AG08396 (cell line): ENCODE data around the gene NT5C3A.
"Not testable (repeated sequence)": the region's sequence is repeated elsewhere in the genome, so short reads cannot be mapped to it uniquely, and the experiment has no call there.

ENCODE experiments used
- DNase-seq: peaks from one replicate; pipeline ENCODE4 v3.0.0; 2012; ENCODE audit warnings: low spot score, mixed read lengths

The NT5C3A gene

GRCh38 chr7:33062023-33062781 lies at the start of gene NT5C3A:
NT5C3A (minus strand) TSS chr7:33062776; CDS start chr7:33062705, 71 bp downstream.
- peak; percentile 63 for DNase-seq

GRCh38 chr7:33111614-33112013 lies 49.0 kb upstream of the NT5C3A start:
- DNase-seq = no peak

DNA sequence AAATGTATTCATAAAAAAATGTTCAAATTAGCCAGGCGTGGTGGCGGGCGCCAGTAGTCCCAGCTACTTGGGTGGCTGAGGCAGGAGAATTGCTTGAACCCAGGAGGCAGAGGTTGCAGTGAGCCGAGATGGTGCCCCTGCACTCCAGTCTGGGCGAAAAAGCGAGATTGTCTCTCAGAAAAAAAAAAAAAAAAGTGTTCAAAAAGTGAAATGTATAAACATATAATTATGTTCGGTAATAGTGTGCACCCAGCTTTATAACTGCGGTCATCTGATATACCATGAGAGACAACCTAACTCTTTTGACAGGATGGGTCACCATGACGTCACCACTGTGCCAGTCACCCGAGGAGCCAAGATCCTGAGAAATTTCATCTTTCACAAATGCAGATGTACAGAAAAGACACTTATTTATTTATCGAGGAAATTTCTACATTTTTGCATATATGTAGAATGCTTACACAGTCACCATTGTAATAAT lies 47.2 kb upstream of the NT5C3A start:
- DNase-seq = no peak

- DNase-seq = peak; percentile 90
These were observed 46.6 kb upstream of the NT5C3A start, which contains the start of gene RP9 for GRCh38 chr7:33109005-33109757. RP9 (minus strand) TSS chr7:33109404; CDS start chr7:33109372, 32 bp downstream.

GRCh38 chr7:33108554-33109004 lies 46.0 kb upstream of the NT5C3A start:
- DNase-seq = peak; percentile 18

DNA sequence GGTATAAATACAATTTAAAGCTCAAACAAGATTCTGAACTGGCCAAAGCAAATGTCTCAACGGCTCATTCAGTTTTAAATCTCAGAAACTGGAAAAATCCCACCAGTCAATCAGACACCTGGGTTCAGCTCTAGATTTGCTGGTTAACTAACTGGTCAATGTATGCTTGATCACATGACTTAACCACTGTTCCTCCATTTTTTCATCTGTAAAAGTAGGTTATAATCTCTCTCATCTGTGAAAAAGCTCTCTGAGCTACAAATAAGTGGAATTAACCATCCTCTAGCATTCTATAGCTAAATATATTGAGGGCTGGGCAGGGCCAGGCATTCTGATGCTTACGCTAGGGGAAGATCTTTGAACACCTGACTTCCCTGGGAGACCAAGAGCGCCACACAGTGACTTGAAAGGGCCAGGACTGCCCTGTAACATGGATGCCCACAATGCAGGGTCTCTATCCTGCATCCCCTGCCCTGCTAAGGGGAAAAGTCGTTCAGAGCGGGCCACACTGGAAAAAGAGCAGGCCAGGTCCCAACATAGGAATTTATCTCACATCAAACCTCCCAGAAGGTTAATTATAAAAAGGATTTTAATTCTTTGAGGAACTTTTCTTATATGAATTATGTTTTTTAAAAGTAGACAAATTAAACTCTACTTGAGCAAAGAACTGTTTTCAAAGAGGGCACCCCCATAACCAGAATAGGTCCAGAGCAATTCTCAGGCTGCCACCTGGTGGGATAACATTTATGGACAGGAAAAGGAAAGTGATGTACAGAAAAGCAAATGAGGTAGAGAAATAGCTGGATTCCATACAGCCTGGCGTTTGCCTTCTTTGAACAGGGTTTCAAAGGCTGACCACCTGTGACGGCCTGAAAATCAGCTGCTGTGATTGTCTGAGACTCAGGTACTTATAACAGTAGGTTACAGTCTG lies 44.8 kb upstream of the NT5C3A start:
- DNase-seq = peak; percentile 29

GRCh38 chr7:33101906-33102305 lies 39.3 kb upstream of the NT5C3A start:
- no peak for DNase-seq

DNA sequence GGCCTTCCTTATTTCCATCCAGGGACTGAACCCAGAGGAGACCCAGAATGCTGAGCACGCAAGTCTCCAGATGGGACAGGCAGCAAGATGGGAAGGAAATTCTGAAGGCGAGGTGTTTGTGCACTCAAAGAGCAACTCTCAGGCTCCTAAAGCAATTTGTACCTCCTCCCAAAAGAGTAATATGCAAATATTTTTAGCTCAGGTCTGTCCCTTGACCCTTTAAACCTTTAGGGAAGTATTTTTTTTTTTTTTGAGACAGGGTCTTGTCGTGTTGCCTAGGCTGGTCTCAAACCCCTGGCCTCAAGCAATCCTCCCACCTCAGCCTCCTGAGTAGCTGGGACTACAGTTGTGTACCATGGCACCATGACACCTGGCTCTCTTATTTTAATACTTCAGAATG lies 38.2 kb upstream of the NT5C3A start:
- no peak for DNase-seq

- no peak for DNase-seq
These were observed 36.8 kb upstream of the NT5C3A start for GRCh38 chr7:33099154-33099940.

- not testable (repeated sequence) for DNase-seq
These were observed 32.2 kb upstream of the NT5C3A start for GRCh38 chr7:33094745-33095275.

GRCh38 chr7:33093266-33093665 lies 30.7 kb upstream of the NT5C3A start:
- no peak for DNase-seq

DNA sequence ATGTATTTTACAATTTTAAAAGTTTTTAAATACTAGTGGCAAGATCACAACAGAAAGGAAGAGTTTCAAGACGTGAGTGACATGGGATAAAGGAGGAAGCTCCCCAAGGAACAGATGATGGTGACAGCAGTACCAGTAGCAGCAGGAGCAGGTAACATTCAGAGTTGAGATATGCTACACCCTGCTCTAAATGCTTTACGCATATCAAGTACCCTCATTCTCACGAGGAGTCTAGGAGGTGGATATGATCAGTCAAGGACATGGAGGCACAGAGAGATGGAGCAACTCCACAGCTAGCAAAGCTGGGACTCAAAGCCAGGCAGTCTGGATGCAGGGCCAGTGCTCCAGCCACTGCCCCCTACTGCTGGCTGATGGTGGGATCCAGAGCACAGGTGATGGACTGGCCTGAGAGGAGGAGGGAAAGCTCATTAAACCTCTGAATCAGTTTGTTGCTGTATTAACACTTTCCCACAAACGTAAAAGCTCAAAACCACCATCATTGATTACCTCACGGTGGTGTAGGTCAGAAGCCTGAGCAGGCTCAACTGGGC lies 29.1 kb upstream of the NT5C3A start:
- DNase-seq = no peak

DNA sequence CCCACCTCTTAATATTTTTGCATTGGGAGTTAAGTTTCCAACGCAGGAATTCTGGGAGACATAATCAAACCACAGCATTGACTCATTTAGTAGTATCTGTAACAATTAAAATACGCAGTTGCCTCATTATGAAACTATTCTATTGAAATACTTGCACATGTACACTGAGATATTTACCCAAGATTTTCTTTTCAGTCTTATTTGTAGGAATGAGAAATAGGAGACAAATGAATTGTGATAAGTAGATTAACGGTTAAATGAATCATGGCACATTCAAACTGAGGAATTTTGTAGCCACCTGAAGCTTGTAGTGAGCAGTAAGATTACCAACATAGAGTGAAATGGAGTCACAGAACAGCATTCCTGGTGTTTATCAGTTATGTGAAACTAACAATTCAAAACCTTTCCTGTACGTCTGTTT lies 28.5 kb upstream of the NT5C3A start:
- peak; percentile 7 for DNase-seq

GRCh38 chr7:33089142-33089541 lies 26.6 kb upstream of the NT5C3A start:
- no peak for DNase-seq

- no peak for DNase-seq
These were observed 25.3 kb upstream of the NT5C3A start for GRCh38 chr7:33087858-33088257.

GRCh38 chr7:33087356-33087755 lies 24.8 kb upstream of the NT5C3A start:
- no peak for DNase-seq

- no peak for DNase-seq
These were observed 17.5 kb upstream of the NT5C3A start for GRCh38 chr7:33079763-33080690.

DNA sequence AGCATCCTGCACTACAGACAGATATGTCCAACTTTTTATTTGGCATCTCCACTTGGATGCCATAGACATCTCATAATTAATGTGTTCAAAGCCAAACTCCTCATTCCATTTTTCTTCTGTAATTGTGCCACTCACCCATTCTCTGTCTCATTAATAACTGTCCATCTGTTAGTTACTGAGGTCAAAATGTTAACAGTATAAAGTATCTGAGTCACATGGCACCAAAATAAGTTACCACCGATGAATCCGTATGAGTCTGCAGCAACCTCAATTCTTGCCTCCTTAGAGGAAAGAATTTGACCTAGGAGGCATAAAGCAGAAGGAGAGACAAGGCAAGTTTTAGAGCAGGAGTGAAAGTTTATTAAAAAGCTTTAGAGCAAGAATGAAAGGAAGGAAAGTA lies 16.5 kb upstream of the NT5C3A start:
- DNase-seq = no peak

GRCh38 chr7:33076737-33077136 lies 14.2 kb upstream of the NT5C3A start:
- DNase-seq = no peak
